Testis (tissue), 2 donors: ENCODE results near the gene RFX5.
"Not testable (repeated sequence)": the region's sequence is repeated elsewhere in the genome, so short reads cannot be mapped to it uniquely, and the experiment has no call there.

ENCODE experiments used
- POLR2A ChIP-seq: fragments of 450-650 bp; IDR thresholded peaks from one replicate; pipeline ENCODE4 v1.6.1; 2017; ENCODE audit warnings: antibody characterized with exemption, mild to moderate bottlenecking, moderate library complexity
- TF ChIP-seq, protein P1 (sequence below), 3 experiments: fragments of 450-650 bp in 2 of 3; fragments of 200-600 bp in 1 of 3; sonication (generic) in 1 of 3; IDR thresholded peaks; one replicate each; pipeline ENCODE4 v1.5.1; 2016 to 2019; ENCODE audit warnings: antibody characterized with exemption in 3 of 3, mild to moderate bottlenecking in 2 of 3, moderate library complexity in 1 of 3

DNA sequence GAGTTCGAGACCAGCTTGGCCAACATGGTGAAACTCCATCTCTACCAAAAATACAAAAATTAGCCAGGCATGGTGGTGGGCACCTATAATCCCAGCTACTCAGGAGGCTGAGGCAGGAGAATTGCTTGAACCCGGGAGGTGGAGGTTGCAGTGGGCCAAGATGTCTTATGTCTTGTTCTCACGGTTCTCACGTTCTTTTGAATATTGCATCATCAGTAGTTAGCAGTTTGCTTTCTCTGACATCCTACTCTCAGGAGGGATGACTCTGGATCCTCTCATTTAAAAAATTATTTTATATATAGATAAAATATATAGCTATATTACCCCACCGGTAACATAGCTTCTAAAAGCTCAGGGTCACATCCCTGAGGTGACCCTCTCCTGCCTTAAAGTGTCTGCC is 49.2 kb upstream of the RFX5 start:
- TF ChIP-seq, protein P1, sequence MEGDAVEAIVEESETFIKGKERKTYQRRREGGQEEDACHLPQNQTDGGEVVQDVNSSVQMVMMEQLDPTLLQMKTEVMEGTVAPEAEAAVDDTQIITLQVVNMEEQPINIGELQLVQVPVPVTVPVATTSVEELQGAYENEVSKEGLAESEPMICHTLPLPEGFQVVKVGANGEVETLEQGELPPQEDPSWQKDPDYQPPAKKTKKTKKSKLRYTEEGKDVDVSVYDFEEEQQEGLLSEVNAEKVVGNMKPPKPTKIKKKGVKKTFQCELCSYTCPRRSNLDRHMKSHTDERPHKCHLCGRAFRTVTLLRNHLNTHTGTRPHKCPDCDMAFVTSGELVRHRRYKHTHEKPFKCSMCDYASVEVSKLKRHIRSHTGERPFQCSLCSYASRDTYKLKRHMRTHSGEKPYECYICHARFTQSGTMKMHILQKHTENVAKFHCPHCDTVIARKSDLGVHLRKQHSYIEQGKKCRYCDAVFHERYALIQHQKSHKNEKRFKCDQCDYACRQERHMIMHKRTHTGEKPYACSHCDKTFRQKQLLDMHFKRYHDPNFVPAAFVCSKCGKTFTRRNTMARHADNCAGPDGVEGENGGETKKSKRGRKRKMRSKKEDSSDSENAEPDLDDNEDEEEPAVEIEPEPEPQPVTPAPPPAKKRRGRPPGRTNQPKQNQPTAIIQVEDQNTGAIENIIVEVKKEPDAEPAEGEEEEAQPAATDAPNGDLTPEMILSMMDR (IDR thresholded peaks at IDR 0.05) = not testable (repeated sequence)
- TF ChIP-seq POLR2A = not testable (repeated sequence)
